Tibial nerve (tissue), 4 donors: ENCODE data around the gene RPRD2.

Source experiments
- EP300 ChIP-seq, 2 donors: sonication (generic); formaldehyde crosslinking; IDR thresholded peaks; one replicate each; pipeline ENCODE4 v1.6.1; 2017; ENCODE audit warnings: antibody characterized with exemption in 2 of 2, mild to moderate bottlenecking in 1 of 2
- POLR2A ChIP-seq, 2 donors: fragments of 450-650 bp; IDR thresholded peaks; one replicate each; pipeline ENCODE4 v1.6.1; 2017; ENCODE audit warnings: antibody characterized with exemption in 2 of 2, mild to moderate bottlenecking in 2 of 2, moderate library complexity in 2 of 2
- TF ChIP-seq, protein P1 (sequence below), 5 experiments: fragments of 200-600 bp in 3 of 5; fragments of 450-650 bp in 2 of 5; sonication (generic) in 3 of 5; IDR thresholded peaks; one replicate each; pipeline ENCODE4 v1.5.1; 2016 to 2019; ENCODE audit warnings: antibody characterized with exemption in 5 of 5, mild to moderate bottlenecking in 3 of 5, moderate library complexity in 2 of 5

DNA sequence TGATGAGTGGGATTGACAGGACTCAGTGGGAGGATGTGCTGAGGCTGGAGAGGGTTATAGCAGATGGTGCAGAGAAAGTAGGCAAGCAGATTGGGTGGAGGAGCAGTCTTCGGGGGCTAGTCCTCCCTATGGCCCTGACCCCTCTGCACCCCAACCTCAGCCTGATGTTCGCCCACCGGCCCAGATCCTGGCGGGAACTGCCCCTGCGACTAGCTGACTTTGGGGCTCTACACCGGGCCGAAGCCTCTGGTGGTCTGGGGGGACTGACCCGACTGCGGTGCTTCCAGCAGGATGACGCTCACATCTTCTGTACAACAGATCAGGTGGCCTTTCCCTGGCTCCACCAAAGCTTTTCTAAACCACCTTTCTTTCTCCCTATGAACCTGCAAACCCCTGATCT lies 134.4 kb downstream of the RPRD2 start:
- TF ChIP-seq POLR2A (IDR thresholded peaks at IDR 0.05) (no peak), EP300 (IDR thresholded peaks at IDR 0.05) (no peak)
- TF ChIP-seq, protein P1, sequence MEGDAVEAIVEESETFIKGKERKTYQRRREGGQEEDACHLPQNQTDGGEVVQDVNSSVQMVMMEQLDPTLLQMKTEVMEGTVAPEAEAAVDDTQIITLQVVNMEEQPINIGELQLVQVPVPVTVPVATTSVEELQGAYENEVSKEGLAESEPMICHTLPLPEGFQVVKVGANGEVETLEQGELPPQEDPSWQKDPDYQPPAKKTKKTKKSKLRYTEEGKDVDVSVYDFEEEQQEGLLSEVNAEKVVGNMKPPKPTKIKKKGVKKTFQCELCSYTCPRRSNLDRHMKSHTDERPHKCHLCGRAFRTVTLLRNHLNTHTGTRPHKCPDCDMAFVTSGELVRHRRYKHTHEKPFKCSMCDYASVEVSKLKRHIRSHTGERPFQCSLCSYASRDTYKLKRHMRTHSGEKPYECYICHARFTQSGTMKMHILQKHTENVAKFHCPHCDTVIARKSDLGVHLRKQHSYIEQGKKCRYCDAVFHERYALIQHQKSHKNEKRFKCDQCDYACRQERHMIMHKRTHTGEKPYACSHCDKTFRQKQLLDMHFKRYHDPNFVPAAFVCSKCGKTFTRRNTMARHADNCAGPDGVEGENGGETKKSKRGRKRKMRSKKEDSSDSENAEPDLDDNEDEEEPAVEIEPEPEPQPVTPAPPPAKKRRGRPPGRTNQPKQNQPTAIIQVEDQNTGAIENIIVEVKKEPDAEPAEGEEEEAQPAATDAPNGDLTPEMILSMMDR (IDR thresholded peaks at IDR 0.05), result no peak
